HEK293 (cell line): ENCODE data around the gene ACTN4.

Experiments
- ELK4 ChIP-seq: IDR thresholded peaks from 2 replicates; pipeline ENCODE4 v1.6.1; 2011; ENCODE audit warnings: mild to moderate bottlenecking, low read depth, low read length, borderline replicate concordance
- HOXD13 ChIP-seq: sonication (generic); formaldehyde crosslinking; IDR thresholded peaks from 2 replicates; pipeline ENCODE4 v1.8.0; 2022; ENCODE audit warnings: missing genetic modification reagents, borderline replicate concordance
- SP3 ChIP-seq: fragments of 450-650 bp; formaldehyde crosslinking; IDR thresholded peaks from 2 replicates; pipeline ENCODE4 v1.5.1; 2016; ENCODE audit warnings: missing biosample characterization, missing genetic modification characterization
- TCF7L2 ChIP-seq: IDR thresholded peaks from 2 replicates; pipeline ENCODE4 v1.6.1; 2011; ENCODE audit warnings: low read depth, mild to moderate bottlenecking, inconsistent platforms, low read length, moderate library complexity, borderline replicate concordance
- TRIM28 ChIP-seq: IDR thresholded peaks from 2 replicates; pipeline ENCODE4 v1.6.1; 2011; ENCODE audit warnings: low read length, control low read depth, borderline replicate concordance
- TSHZ1 ChIP-seq: fragments of 450-650 bp; formaldehyde crosslinking; IDR thresholded peaks from 2 replicates; pipeline ENCODE4 v1.5.1; 2016; ENCODE audit warnings: missing biosample characterization, missing genetic modification characterization, borderline replicate concordance
- ZBTB7A ChIP-seq: fragments of 450-650 bp; formaldehyde crosslinking; IDR thresholded peaks from 2 replicates; pipeline ENCODE4 v1.5.1; 2016; ENCODE audit warnings: low read depth, missing biosample characterization, missing genetic modification characterization
- ZBTB8A ChIP-seq: fragments of 450-650 bp; formaldehyde crosslinking; IDR thresholded peaks from 2 replicates; pipeline ENCODE4 v1.5.1; 2016; ENCODE audit warnings: missing biosample characterization, missing genetic modification characterization
- ZFP3 ChIP-seq: fragments of 450-650 bp; formaldehyde crosslinking; IDR thresholded peaks from 2 replicates; pipeline ENCODE4 v1.5.1; 2016; ENCODE audit warnings: low read depth, missing biosample characterization, missing genetic modification characterization
- ZNF140 ChIP-seq: fragments of 450-650 bp; formaldehyde crosslinking; IDR thresholded peaks from 2 replicates; pipeline ENCODE4 v1.5.1; 2016; ENCODE audit warnings: missing biosample characterization, missing genetic modification characterization
- ZNF16 ChIP-seq: fragments of 450-650 bp; formaldehyde crosslinking; IDR thresholded peaks from 2 replicates; pipeline ENCODE4 v1.5.1; 2016; ENCODE audit warnings: low read depth, missing biosample characterization, missing genetic modification characterization
- ZNF19 ChIP-seq: fragments of 450-650 bp; formaldehyde crosslinking; IDR thresholded peaks from 2 replicates; pipeline ENCODE4; 2016; ENCODE audit warnings: missing biosample characterization, missing genetic modification characterization, low read depth
- ZNF2 ChIP-seq: fragments of 450-650 bp; formaldehyde crosslinking; IDR thresholded peaks from 2 replicates; pipeline ENCODE4 v1.5.1; 2016; ENCODE audit warnings: missing biosample characterization, missing genetic modification characterization
- ZNF221 ChIP-seq: fragments of 450-650 bp; formaldehyde crosslinking; IDR thresholded peaks from 2 replicates; pipeline ENCODE4 v1.5.1; 2017; ENCODE audit warnings: missing biosample characterization, missing genetic modification characterization, borderline replicate concordance
- ZNF335 ChIP-seq: fragments of 450-650 bp; formaldehyde crosslinking; conservative IDR thresholded peaks from 2 replicates; pipeline ENCODE4 v1.5.1; 2016; ENCODE audit warnings: missing biosample characterization, missing genetic modification characterization
- ZNF394 ChIP-seq: fragments of 450-650 bp; formaldehyde crosslinking; IDR thresholded peaks from 2 replicates; pipeline ENCODE4 v1.5.1; 2016; ENCODE audit warnings: missing biosample characterization, missing genetic modification characterization, mild to moderate bottlenecking, moderate library complexity, borderline replicate concordance
- ZNF488 ChIP-seq: fragments of 450-650 bp; formaldehyde crosslinking; IDR thresholded peaks from 2 replicates; pipeline ENCODE4 v1.5.1; 2016; ENCODE audit warnings: missing biosample characterization, missing genetic modification characterization
- ZNF510 ChIP-seq: fragments of 450-650 bp; formaldehyde crosslinking; IDR thresholded peaks from 2 replicates; pipeline ENCODE4 v1.5.1; 2018; ENCODE audit warnings: mild to moderate bottlenecking, missing genetic modification characterization, missing biosample characterization; ENCODE audit not compliant: insufficient replicate concordance
- ZNF518A ChIP-seq: fragments of 450-650 bp; formaldehyde crosslinking; conservative IDR thresholded peaks from 2 replicates; pipeline ENCODE4 v1.5.1; 2016; ENCODE audit warnings: low read depth, missing biosample characterization, missing genetic modification characterization
- ZNF623 ChIP-seq: fragments of 450-650 bp; formaldehyde crosslinking; IDR thresholded peaks from 2 replicates; pipeline ENCODE4 v1.5.1; 2016; ENCODE audit warnings: missing biosample characterization, missing genetic modification characterization
- ZNF624 ChIP-seq: fragments of 450-650 bp; formaldehyde crosslinking; IDR thresholded peaks from 2 replicates; pipeline ENCODE4 v1.5.1; 2017; ENCODE audit warnings: missing biosample characterization, missing genetic modification characterization
- ZNF626 ChIP-seq: fragments of 450-650 bp; sonication (Bioruptor Pico); formaldehyde crosslinking; IDR thresholded peaks from 2 replicates; pipeline ENCODE4 v1.5.1; 2018; ENCODE audit warnings: missing biosample characterization, missing genetic modification characterization, inconsistent platforms
- ZNF645 ChIP-seq: fragments of 450-650 bp; formaldehyde crosslinking; IDR thresholded peaks from 2 replicates; pipeline ENCODE4; 2016; ENCODE audit warnings: missing biosample characterization, missing genetic modification characterization
- ZNF747 ChIP-seq: fragments of 450-650 bp; formaldehyde crosslinking; IDR thresholded peaks from 2 replicates; pipeline ENCODE4 v1.5.1; 2016; ENCODE audit warnings: missing biosample characterization, missing genetic modification characterization
- ZNF791 ChIP-seq: fragments of 450-650 bp; formaldehyde crosslinking; IDR thresholded peaks from 2 replicates; pipeline ENCODE4 v1.5.1; 2016; ENCODE audit warnings: missing biosample characterization, missing genetic modification characterization
- ZNF830 ChIP-seq: fragments of 450-650 bp; IDR thresholded peaks from 2 replicates; pipeline ENCODE4 v1.5.0; 2018; ENCODE audit warnings: missing biosample characterization, missing genetic modification characterization, low read depth, mild to moderate bottlenecking, moderate library complexity
- ZSCAN16 ChIP-seq: fragments of 450-650 bp; formaldehyde crosslinking; IDR thresholded peaks from 2 replicates; pipeline ENCODE4 v1.5.1; 2016; ENCODE audit warnings: missing biosample characterization, missing genetic modification characterization
- ZXDB ChIP-seq: fragments of 450-650 bp; formaldehyde crosslinking; IDR thresholded peaks from 2 replicates; pipeline ENCODE4 v1.5.1; 2016; ENCODE audit warnings: missing biosample characterization, missing genetic modification characterization

The ACTN4 gene

GRCh38 chr19:38684078-38684861 lies 36.8 kb downstream of the ACTN4 start (continued):
- TF ChIP-seq ZNF645 (tag by site-specific recombination): no peak
- no peak for TF ChIP-seq ZNF19 (tag by site-specific recombination)
- TF ChIP-seq TCF7L2: no peak
- TF ChIP-seq TSHZ1: peak; percentile 76
- TF ChIP-seq ZNF830: no peak
- TF ChIP-seq ZBTB7A: peak; percentile 73
- TF ChIP-seq ZNF747: no peak
- no peak for TF ChIP-seq ZNF510
- TF ChIP-seq ZNF221 (tag by site-specific recombination): peak; percentile 79; the same call in 1 of the 2 replicates
- 0 out of 2 replicates have a peak, but pooled peaks have one; percentile 44 for TF ChIP-seq ZNF2 (tag by site-specific recombination)
- TF ChIP-seq ZNF140 (tag by site-specific recombination): no peak
- TF ChIP-seq SP3 (tag by site-specific recombination): peak; percentile 79
- peak; percentile 94 for TF ChIP-seq ZBTB8A (tag by site-specific recombination)
- TF ChIP-seq ZSCAN16: peak; percentile 84
- TF ChIP-seq ZNF791 (tag by site-specific recombination): no peak
- no peak for TF ChIP-seq ZNF624
- TF ChIP-seq HOXD13 (CRISPR knock-in tag): no peak
- TF ChIP-seq ZNF394: peak; percentile 72; the same call in 1 of the 2 replicates
- TF ChIP-seq TRIM28: peak; percentile 50; the same call in 1 of the 2 replicates
- 0 out of 2 replicates have a peak, but pooled peaks have one; percentile 7 for TF ChIP-seq ZFP3 (tag by site-specific recombination)
- peak; percentile 21; the same call in 1 of the 2 replicates for TF ChIP-seq ZNF623 (tag by site-specific recombination)
- TF ChIP-seq ZNF16 (tag by site-specific recombination): no peak; the same call in 1 of the 2 replicates
- peak; percentile 100 for TF ChIP-seq ZXDB
- peak; percentile 77 for TF ChIP-seq ZNF335 (tag by site-specific recombination)
- TF ChIP-seq ZNF626 (tag by site-specific recombination): no peak
- TF ChIP-seq ZNF488 (tag by site-specific recombination): no peak
- TF ChIP-seq ELK4: no peak
- 0 out of 2 replicates have a peak, but pooled peaks have one; percentile 15 for TF ChIP-seq ZNF518A (tag by site-specific recombination)
